H1 (cell line): Measurements from ENCODE around the gene CAMSAP3. TPM values are rescaled to one million over a fixed set of nuclear protein-coding genes. Genes with fewer than 3 reads are reported as not detected.

ENCODE experiments used
- CTCF ChIA-PET: fragments of 300-600 bp; sonication (Branson Sonifier 250); formaldehyde crosslinking; loops from one replicate; lab custom pipeline; 2021; ENCODE audit not compliant: partially characterized antibody; lab: Charles Lee
- POLR2A ChIA-PET: fragments of 300-600 bp; sonication (Branson Sonifier 250); formaldehyde crosslinking; loops from one replicate; lab custom pipeline; 2021; ENCODE audit warnings: inconsistent platforms; ENCODE audit not compliant: partially characterized antibody; lab: Charles Lee
- DNase-seq, 2 experiments: peaks; one replicate each; pipeline versions ENCODE4 v3.0.0 to v3.0.0-alpha.2; 2010 to 2022; ENCODE audit warnings: low spot score in 2 of 2, low read depth in 1 of 2, mixed read lengths in 1 of 2
- FAIRE-seq: peaks from 2 replicates; lab custom pipeline; 2011; peaks lifted over from hg19 to GRCh38; lab: Jason Lieb, UNC
- H2AFZ ChIP-seq: 2 replicates; pipeline ENCODE4 v1.8.1; 2012; ENCODE audit warnings: low read length, inconsistent platforms
- H2AK5ac ChIP-seq: 2 replicates; pipeline ENCODE4 v1.6.1; 2013; ENCODE audit warnings: low read depth, low read length
- H2BK120ac ChIP-seq: replicated peaks from 2 replicates; pipeline ENCODE3; 2013; ENCODE audit warnings: low read depth, low read length, inconsistent platforms
- H2BK12ac ChIP-seq: 2 replicates; pipeline ENCODE4 v1.6.1; 2013; ENCODE audit warnings: low read depth, low read length
- H2BK15ac ChIP-seq: 2 replicates; pipeline ENCODE4 v1.6.1; 2013; ENCODE audit warnings: low read length
- H2BK20ac ChIP-seq: 2 replicates; pipeline ENCODE4 v1.6.1; 2013; ENCODE audit warnings: low read length
- H2BK5ac ChIP-seq: 2 replicates; pipeline ENCODE4 v1.6.1; 2013; ENCODE audit warnings: low read depth, low read length
- H3K14ac ChIP-seq: 2 replicates; pipeline ENCODE4 v1.6.1; 2013; ENCODE audit warnings: inconsistent platforms; ENCODE audit not compliant: insufficient read length
- H3K18ac ChIP-seq: 2 replicates; pipeline ENCODE4 v1.6.1; 2013; ENCODE audit warnings: low read length; ENCODE audit errors: extremely low read depth
- H3K23ac ChIP-seq: 2 replicates; pipeline ENCODE4 v1.6.1; 2013; ENCODE audit warnings: inconsistent platforms; ENCODE audit not compliant: insufficient read length
- H3K23me2 ChIP-seq: 2 replicates; pipeline ENCODE4 v1.6.1; 2013; ENCODE audit warnings: low read depth, low read length
- H3K27ac ChIP-seq: 2 replicates; pipeline ENCODE4 v1.6.1; 2011; ENCODE audit warnings: low read depth, low read length, inconsistent platforms
- H3K27me3 ChIP-seq, 4 experiments: replicated peaks in 1 of 4; 1 replicate in 1 of 4; 2 replicates in 3 of 4; pipeline versions ENCODE4 v1.6.1 to v1.8.1; 2011 to 2013; ENCODE audit warnings: low read length in 3 of 4, mild to moderate bottlenecking in 3 of 4, inconsistent platforms in 2 of 4, mixed read lengths in 2 of 4, moderate library complexity in 1 of 4; ENCODE audit not compliant: control insufficient read depth in 3 of 4, insufficient read depth in 3 of 4; ENCODE audit errors: extremely low read depth in 1 of 4
- H3K36me3 ChIP-seq, 4 experiments: 2 replicates each; pipeline versions ENCODE4 v1.6.1 to v1.8.1; 2011 to 2013; ENCODE audit warnings: mild to moderate bottlenecking in 4 of 4, low read length in 3 of 4, moderate library complexity in 2 of 4, control low read depth in 1 of 4, inconsistent platforms in 1 of 4; ENCODE audit not compliant: insufficient read depth in 4 of 4, control insufficient read depth in 2 of 4
- H3K4ac ChIP-seq: replicated peaks from 2 replicates; pipeline ENCODE3; 2013; ENCODE audit warnings: low read length, low read depth, mixed read lengths, inconsistent platforms; ENCODE audit not compliant: insufficient read length
- H3K4me1 ChIP-seq, 4 experiments: replicated peaks in 1 of 4; 1 replicate in 1 of 4; 2 replicates in 3 of 4; pipeline versions ENCODE4 v1.6.1 to v1.8.1; 2011 to 2013; ENCODE audit warnings: low read length in 3 of 4, inconsistent platforms in 2 of 4, mixed read lengths in 1 of 4; ENCODE audit not compliant: insufficient read depth in 4 of 4, control insufficient read depth in 3 of 4
- H3K4me2 ChIP-seq, 2 experiments: 2 replicates each; pipeline versions ENCODE4 v1.6.1 to v1.8.1; 2011 to 2013; ENCODE audit warnings: low read depth in 2 of 2, low read length in 2 of 2, control low read depth in 1 of 2, inconsistent platforms in 1 of 2, mild to moderate bottlenecking in 1 of 2; ENCODE audit not compliant: insufficient read depth in 1 of 2
- H3K4me3 ChIP-seq, 4 experiments: fragments of 200-600, 300-600 bp in 1 of 4; sonication (generic), shearing (Covaris generic), sonication (Bioruptor Twin) in 1 of 4; 2 replicates each; pipeline versions ENCODE4 v1.5.1 to v1.8.1; 2011 to 2016; ENCODE audit warnings: low read length in 4 of 4, low read depth in 3 of 4, control low read depth in 2 of 4, inconsistent platforms in 2 of 4, mild to moderate bottlenecking in 2 of 4, mixed read lengths in 1 of 4, moderate library complexity in 1 of 4; ENCODE audit not compliant: insufficient read depth in 2 of 4; ENCODE audit errors: extremely low read depth in 1 of 4
- H3K56ac ChIP-seq: replicated peaks from 2 replicates; pipeline ENCODE3; 2013; ENCODE audit warnings: low read depth, mild to moderate bottlenecking, mixed read lengths, low read length, inconsistent platforms; ENCODE audit not compliant: insufficient read length
- H3K79me1 ChIP-seq: 2 replicates; pipeline ENCODE4 v1.6.1; 2013; ENCODE audit warnings: low read depth, low read length, control low read depth
- H3K79me2 ChIP-seq, 2 experiments: 2 replicates each; pipeline versions ENCODE4 v1.6.1 to v1.8.1; 2012 to 2013; ENCODE audit warnings: low read length in 2 of 2, mild to moderate bottlenecking in 2 of 2, inconsistent platforms in 1 of 2; ENCODE audit not compliant: insufficient read depth in 2 of 2, control insufficient read depth in 1 of 2
- H3K9ac ChIP-seq, 4 experiments: replicated peaks in 1 of 4; 1 replicate in 1 of 4; 2 replicates in 3 of 4; pipeline versions ENCODE4 v1.6.1 to v1.8.1; 2011 to 2013; ENCODE audit warnings: low read depth in 3 of 4, low read length in 3 of 4, control low read depth in 2 of 4, mild to moderate bottlenecking in 2 of 4, moderate library complexity in 2 of 4, inconsistent platforms in 1 of 4; ENCODE audit errors: extremely low read depth in 1 of 4
- H3K9me3 ChIP-seq, 2 experiments: 2 replicates each; pipeline versions ENCODE4 v1.6.1 to v1.8.1; 2012 to 2013; ENCODE audit warnings: mild to moderate bottlenecking in 2 of 2, moderate library complexity in 2 of 2, control low read depth in 1 of 2, inconsistent platforms in 1 of 2, low read depth in 1 of 2, low read length in 1 of 2, mixed read lengths in 1 of 2; ENCODE audit not compliant: insufficient read depth in 2 of 2
- H4K20me1 ChIP-seq, 2 experiments: replicated peaks in 1 of 2; 2 replicates each; pipeline versions ENCODE3 to v1.8.1; 2011 to 2013; ENCODE audit warnings: inconsistent platforms in 2 of 2, low read length in 2 of 2, mild to moderate bottlenecking in 1 of 2; ENCODE audit not compliant: insufficient read depth in 2 of 2, control insufficient read depth in 1 of 2
- H4K5ac ChIP-seq: 2 replicates; pipeline ENCODE4 v1.6.1; 2013; ENCODE audit warnings: low read length, low read depth, mixed read lengths, inconsistent platforms; ENCODE audit not compliant: insufficient read length
- H4K8ac ChIP-seq: 2 replicates; pipeline ENCODE4 v1.8.0; 2013; ENCODE audit warnings: mild to moderate bottlenecking, moderate library complexity, low read length, inconsistent platforms; ENCODE audit not compliant: insufficient read depth; ENCODE audit errors: extremely low read depth
- H4K91ac ChIP-seq: replicated peaks from 2 replicates; pipeline ENCODE3; 2013; ENCODE audit warnings: low read length, mixed read lengths, inconsistent platforms; ENCODE audit not compliant: insufficient read length
- SRF ChIP-seq: IDR thresholded peaks from 2 replicates; pipeline ENCODE4 v1.6.1; 2011; ENCODE audit warnings: mild to moderate bottlenecking, low read depth, low read length, moderate library complexity
- ZNF274 ChIP-seq: IDR thresholded peaks from 2 replicates; pipeline ENCODE4 v1.7.0; 2012; ENCODE audit warnings: low read length, borderline replicate concordance; ENCODE audit errors: extremely low read depth
- WGBS, 2 experiments: shearing (Covaris generic) in 1 of 2; methylation state at CpG; one replicate each; pipeline versions ENCODE4 v1.1.6 to v1.1.7; 2013 to 2015; ENCODE audit warnings: low lambda C conversion rate in 2 of 2, mixed read lengths in 2 of 2, inconsistent platforms in 1 of 2, low coverage in 1 of 2, missing lambda C conversion rate in 1 of 2; ENCODE audit not compliant: insufficient replicate concordance in 2 of 2, insufficient coverage in 1 of 2, insufficient read length in 1 of 2; ENCODE audit errors: extremely low coverage in 1 of 2, missing lambda C conversion rate in 1 of 2; 5-methylcytosine and 5-hydroxymethylcytosine counted together
- polyA plus RNA-seq, 7 experiments: library from polyadenylated mRNA; depleted of rRNA in 3 of 7; stranded (reverse) in 5 of 7; unstranded in 2 of 7; fragments of >200 nt in 5 of 7; fragments of 200-250 nt in 2 of 7; gene quantifications; 1 replicate in 5 of 7; 2 replicates in 1 of 7; 4 replicates in 1 of 7; pipeline versions ENCODE4 v1.2.1 to v1.2.3, GENCODE V29; 2011 to 2013; ENCODE audit warnings: missing spikeins in 2 of 7, mixed read lengths in 2 of 7
- total RNA-seq: library from RNA; stranded (reverse); fragmentation: NEBNext Ultra II Directional; extraction: Animal tissue kit (Norgen Biotek cat#: 25700); gene quantifications from 2 replicates; pipeline ENCODE4 v1.2.1, GENCODE V29; 2021

The CAMSAP3 gene
- total and polyA plus RNA-seq, 2 of the 8 experiments (the other 6 are each of a cell fraction or from before 2014, with no cell fraction given), result 11.4 to 30.4 TPM

- Histone ChIP-seq H3K4me2 (no peak overlapping the region), H2AFZ (no peak overlapping the region), H2BK12ac (no peak overlapping the region), H3K4me3 (no peak overlapping the region), H3K27ac (no peak overlapping the region), H3K9ac (no peak overlapping the region), H3K79me2 (no peaks in the 10 kb centered on the region), H3K4ac (no peak overlapping the region), H3K79me1 (no peaks in the 10 kb centered on the region), H4K5ac (no peak overlapping the region), H3K23ac (no peak overlapping the region), H3K18ac (no peak overlapping the region), H2BK120ac (no peak overlapping the region), H2BK15ac (no peak overlapping the region), H2BK20ac (no peak overlapping the region), H3K56ac (no peak overlapping the region), H3K23me2 (no peaks in the 10 kb centered on the region), H3K4me1 (peaks cover 0 to 5% (median 0%) of the 10 kb centered on the region in 4 experiments; a peak in 4 of 7 replicates), H4K91ac (no peak overlapping the region), H4K20me1 (peaks cover 0 to 6% of the 10 kb centered on the region in 2 experiments), H3K9me3 (no peaks in the 10 kb centered on the region), H2AK5ac (no peak overlapping the region), H4K8ac (peak overlapping the region; percentile 21; the same call in 1 of the 2 replicates), H3K27me3 (peaks cover 0 to 8% (median under 1%) of the 10 kb centered on the region in 4 experiments; a peak in 3 of 7 replicates), H2BK5ac (no peak overlapping the region), H3K36me3 (peaks cover 0 to 3% (median 0%) of the 10 kb centered on the region in 4 experiments; a peak in 1 of 8 replicates), H3K14ac (no peak overlapping the region)
- ChIA-PET POLR2A (interaction anchor here (1.3 kb wide), 1 partner anchor 16 kb away, joined by 4 read pairs; the partner anchor contains the start of gene PET100), CTCF (no interaction called here)
- 89% methylated on average over 7 of the region's 8 CpGs; no CpG with 5 or more reads in 1 of the 2 experiments for WGBS, 2 experiments
- DNase-seq (no peak), FAIRE-seq (no peak)
- TF ChIP-seq SRF (no peak), ZNF274 (no peak)
These were observed 50.7 kb downstream of the CAMSAP3 start for GRCh38 chr19:7646426-7646700.
